Urothelium cell line (cell line): Measurements from ENCODE around the gene MAMLD1.

Experiments used
- DNase-seq: peaks from one replicate; pipeline ENCODE4 v3.0.0; 2011; ENCODE audit warnings: low spot score, mixed read lengths
- FAIRE-seq: peaks from 2 replicates; lab custom pipeline; 2011; peaks lifted over from hg19 to GRCh38; lab: Jason Lieb, UNC

MAMLD1 gene

DNA sequence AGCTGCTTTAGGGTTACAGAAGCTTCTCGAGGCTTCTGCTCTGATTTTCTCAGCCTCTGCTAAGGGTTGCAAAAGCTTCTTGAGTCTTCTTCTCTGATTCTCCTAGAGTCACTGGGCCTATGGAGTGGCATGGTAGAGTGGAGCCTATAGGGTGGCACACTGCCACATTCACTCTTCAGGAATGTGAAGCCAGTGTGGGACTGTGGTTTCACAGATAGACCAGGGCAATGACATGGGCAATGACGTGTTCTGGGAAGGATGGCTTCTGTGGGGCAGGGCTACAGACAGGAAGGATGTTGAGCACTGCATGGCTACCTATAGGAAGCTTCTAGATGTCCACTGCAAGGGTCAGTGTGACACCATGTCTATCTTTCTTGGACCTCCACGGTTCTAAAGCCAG lies 11.0 kb upstream of the MAMLD1 start:
- peak; percentile 40 for DNase-seq
- no peak for FAIRE-seq

DNA sequence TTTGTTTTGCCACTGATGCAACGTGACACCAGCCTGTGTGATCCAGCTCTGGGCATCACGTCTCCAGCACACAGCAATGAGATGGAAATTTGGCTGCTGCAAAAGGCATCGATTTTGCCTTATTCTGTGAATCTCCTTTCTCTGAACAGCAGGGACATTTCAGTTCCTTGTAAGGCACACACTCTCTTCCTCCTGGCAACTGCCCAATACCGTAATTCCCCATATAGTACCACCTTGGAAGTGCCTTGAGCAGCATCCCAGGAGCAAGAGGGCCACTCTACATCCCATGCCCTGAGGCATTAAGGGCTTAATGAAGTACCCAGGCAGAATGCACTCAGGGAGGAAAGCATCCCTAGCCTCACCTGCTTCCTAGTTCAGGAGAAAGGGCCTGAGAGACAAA lies 10.5 kb upstream of the MAMLD1 start:
- DNase-seq (no peak), FAIRE-seq (no peak)

DNA sequence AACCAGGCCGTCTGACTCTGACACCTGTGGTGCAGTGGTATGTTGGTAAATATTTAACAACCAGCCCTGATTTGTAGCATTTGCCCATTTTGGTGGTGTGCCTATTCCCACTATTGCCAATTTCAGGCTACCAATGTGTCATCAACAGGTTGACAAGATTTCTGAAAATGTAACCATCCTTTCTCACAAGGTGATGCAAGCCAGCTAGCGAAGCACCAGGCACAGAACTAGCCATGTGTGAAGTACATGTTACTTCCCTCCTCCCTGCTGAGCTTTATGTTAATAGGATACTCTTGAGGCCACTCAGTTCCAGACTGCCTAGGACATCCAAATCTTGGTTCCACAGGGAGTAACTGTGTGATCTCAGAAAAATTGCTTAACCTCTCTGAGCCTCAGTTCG lies 7.2 kb upstream of the MAMLD1 start:
- no peak for FAIRE-seq
- no peak for DNase-seq

DNA sequence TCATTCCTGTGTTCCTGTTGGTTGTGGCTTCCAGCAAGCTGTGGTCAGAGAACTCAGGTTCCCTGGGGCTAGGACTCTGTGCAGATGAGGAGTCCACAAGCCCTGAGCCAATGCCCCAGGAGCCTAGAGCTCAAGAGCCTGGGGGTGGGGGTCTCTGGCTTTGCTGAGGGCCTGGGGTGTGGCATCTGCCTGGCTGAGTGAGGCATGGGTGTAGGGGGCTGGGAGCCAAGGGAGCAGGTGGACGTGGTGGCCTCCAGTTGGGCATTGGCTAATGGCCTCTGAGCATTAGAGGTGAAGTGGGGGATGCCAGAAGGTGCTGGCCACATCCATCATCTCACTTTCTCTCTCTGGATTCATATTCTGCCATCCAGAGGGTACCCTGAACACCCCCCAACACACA lies 5.3 kb upstream of the MAMLD1 start:
- DNase-seq (no peak), FAIRE-seq (no peak)

DNA sequence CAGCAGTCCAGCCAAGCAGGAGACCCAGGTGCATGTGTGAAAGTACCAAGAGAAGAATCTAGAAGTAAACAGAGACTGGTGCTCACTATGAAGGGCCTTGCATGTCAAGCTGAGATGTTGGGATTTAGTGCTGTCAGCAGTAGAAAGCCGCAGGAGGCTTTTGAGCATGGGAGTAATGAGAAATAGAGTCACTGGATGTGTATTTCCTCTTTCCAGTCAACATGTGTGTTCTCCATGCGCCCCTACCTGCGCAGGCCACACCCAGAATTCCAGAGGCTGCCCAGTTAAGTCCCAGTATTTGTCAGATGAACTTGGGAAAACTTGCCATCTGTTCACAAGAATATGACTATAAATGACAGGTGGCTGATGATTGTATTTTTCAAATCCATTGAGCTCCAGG lies 4.5 kb upstream of the MAMLD1 start:
- no peak for DNase-seq
- no peak for FAIRE-seq

DNA sequence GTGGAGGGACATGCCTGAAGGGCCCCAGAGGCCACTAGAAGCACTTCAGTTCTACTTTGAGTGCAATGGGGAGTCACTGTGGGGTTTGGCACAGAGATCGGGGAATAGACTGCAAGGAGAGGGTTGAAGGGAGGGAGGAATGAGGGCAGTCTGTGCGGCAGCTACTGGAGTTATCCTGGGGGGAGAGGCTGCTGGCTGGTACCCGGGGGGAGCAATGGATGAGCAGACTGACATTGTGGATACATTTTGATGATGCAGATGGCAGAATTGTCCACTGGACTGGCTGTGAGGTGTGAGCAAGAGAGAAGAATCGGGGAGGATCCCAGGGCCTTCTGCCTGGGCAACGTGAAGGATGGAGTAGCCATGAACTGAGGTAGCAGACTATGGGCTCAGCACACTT lies 2.8 kb upstream of the MAMLD1 start:
- no peak for FAIRE-seq
- no peak for DNase-seq

DNA sequence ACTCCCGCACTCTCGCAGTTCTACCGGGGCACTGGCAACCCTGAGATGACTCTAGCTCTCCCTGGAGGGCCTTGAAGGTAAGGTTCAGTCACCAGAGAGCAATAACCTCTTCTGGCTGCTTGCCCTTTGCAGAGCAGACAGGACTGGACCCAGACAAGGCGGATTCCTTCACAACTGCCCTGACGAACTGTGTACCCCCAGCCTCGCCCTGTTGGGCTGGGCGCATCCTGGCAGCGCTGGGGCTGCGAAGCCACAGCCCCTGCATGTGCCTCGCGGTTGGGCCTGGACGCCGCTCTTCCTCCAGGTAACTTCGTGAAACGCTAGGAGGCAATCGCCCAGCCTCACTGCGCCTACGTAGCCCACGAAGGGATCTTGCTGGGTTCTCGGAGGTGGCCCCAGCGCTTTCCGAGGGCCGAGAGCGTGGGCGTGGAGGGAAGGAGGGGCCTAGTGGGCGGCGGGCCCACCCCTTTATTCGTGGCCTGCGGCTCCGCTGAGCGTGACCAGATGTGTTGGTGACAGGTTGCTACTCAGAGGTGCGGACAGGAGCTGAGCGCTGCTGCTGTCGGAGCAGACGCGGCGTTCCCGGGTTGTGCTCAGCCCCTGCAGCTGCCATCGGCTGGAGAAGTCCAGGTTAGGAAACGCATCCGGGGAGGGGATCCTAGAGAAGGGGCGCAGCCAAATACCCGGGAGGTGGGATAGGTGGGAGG lies 1.9 kb upstream of the MAMLD1 start:
- FAIRE-seq: no peak
- no peak for DNase-seq

DNA sequence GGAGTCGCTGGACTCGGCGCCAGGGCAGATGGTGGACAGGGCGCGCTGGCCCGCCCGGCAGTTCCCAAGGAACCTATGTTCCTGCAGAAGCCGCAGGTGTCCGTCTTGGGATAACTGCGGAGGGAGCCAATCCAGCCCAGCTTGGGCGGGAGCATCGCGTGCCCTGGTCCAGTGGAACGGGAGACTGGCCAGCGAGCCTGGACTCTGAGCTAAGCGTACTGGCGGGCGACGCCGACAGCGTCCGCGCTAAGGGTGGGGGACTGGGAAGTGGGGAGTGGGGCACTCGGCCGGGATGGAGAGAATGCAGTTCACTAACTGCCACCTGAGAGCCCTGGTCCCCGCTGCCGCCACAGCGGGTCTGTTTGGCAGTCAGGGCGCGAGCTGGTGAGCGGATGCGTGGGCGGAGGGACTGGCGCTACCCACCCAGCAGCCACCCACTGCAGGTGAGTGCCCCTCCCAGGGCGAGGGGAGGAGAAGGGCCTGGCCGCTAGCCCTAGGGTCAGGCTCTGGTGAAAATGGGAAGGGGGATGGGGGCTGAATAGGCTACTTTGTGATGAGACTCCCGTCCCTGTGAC lies 1.3 kb upstream of the MAMLD1 start:
- FAIRE-seq (no peak), DNase-seq (no peak)

DNA sequence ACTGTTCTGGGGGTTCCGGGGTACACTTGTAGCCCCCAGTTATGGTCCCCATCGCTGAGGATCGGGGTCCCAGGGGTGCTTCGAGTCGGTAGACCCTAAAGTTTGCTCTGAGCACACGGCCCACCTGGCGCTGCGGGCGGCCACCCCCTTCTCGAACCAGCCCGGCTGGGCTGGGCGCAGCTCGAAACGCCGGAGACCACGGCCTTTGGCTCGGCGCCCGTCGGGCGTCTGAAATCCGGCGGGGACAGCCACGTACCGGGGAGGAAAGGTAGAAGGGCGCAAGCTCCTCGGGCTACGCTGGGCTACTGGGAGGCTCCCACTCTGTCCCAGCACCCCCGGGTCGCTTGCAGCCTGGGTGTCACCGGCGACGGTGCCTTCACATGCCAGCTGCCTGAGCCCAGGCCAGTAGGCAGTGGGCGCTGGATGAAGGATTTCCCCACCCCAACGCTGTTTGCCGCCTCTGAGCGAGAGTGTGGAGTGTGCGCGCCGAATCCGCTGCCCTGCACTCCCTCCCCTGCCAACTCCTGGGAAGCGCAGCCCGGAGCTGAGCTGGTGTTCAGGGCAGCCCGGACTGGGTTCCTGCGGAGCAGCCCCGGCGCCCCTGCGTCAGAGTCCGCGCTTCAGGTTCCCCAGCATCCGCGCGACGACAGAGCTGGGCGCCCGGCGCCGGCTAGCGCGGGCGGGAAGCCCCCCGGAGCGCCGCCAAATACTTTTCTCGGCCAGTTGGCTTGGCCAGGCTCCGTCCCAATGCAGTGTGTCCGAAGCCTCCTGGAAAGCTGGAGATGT lies 637 bp downstream of the MAMLD1 start:
- FAIRE-seq (no peak), DNase-seq (no peak)

DNA sequence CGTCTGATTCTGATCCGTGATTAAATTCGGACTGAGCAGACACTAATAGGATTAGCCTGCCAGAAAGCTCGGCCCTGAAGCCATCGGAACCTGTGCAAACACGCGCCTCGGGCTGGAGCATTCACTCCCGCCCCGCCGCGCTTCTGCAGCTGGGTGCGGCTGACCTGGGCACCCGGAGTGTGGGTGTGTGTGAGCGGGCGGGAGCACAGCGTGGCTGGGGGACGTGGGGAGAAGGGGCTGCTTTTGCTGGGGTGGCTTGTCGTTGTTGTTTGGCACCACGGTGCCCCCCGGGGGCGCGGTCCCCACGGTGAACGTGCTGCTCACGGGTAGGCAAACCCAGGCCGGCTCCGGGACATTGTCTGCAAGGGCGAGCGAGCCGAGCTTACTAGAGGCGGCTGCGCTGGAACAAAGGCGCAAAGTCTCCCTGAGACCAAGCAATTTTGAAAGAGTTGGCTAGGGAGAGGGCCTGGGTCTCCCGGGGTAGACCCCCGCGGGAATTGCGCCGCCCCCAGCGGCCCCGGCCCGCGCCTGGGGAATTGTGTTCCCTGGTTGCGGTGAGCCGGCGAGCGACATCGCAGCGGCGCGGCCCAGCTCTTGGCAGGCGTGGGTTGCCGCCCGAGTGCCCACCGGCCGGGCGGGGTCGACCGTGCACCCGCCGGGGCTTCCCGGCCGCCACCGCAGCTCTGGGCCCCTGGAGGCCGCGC lies 1.4 kb downstream of the MAMLD1 start:
- DNase-seq: no peak
- FAIRE-seq: no peak

DNA sequence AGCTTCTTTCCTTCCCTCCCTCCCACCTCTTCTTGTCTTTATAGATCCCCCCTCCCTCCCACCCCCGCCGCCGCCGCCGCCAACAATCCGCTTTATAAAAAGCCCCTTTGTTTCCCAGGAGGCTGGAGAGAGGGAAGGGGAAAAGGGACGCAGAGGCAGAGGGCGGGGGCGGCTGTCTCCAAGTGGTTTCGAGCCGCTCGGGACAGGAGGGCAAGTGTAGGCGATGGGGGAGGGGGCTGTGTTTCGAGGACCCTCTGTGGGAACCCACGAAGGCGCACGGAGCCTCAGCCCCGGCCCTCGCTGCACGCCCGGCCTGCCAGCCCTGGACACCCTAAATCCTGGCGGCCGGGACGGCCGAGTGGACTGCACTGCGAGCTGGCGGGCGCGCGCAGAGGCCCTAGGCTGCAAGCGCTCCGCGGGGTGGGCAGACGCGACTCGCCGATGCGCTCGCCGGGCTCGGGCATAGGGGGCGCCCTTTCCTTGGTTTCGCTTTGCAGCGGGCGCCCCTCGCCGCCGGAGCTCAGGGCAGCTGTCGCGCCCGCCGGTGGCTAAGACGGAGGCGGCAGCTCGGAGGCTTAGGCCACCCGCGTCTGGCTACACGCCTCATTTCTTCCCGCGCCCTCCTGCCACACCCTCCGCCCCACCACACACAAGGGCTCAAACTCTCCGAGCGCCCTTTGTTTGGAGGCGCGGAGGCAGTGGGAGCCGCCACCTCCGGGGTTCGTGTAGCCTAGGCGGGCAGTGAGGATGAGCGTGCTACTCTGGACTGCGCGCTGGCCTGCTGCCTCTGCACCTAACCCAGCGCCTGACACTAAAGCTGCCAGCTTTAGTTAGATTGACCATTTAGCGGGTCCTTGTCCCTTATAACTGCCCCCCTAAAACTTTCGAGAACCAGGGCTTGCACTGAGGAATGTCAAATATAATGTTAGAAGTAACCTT lies 2.2 kb downstream of the MAMLD1 start:
- peak; percentile 29 for DNase-seq
- FAIRE-seq: no peak

DNA sequence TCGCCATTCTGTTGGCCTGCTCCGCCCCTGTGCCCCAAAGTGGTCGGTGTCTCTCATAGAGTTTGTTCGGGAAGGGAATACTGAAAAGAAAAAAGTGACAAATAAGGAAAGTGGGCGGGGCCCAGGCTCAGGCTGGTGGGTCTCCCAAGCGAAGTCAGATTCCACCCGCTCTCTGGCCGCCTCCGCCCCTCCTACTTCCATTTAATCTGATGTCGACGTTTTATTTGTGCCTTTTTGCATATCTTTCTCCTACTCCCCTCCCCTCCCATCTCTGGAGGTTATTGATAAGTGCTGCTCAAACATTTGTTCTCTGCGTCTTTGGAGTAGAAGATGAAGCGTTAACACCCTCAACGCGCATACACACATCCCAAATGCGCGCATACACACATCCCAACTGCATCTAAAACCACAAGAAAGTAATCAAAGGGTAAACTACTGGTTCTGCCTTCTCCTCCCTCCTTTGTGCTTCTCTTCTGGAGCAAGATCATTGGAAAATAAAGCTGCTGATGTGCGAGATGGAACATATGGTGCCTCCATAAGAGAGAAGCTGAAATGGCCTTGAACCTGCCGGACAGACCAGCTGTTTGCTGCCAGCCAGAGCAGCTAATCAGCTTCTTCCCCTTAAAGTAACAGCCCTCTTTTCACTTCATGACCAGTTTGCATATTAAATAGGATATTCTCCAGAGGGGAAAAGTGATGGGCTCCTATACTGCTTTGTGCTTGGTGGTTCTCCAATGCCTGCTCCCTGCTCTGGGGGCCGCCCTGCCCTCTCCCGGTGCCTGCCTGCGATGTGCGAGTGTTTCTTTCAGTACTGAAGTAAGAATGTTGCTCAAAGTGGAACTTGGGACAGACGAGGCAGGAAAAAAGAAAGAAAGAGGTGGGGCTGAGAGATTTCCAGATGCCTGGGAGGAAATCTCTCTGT lies 3.1 kb downstream of the MAMLD1 start:
- DNase-seq (no peak), FAIRE-seq (no peak)

DNA sequence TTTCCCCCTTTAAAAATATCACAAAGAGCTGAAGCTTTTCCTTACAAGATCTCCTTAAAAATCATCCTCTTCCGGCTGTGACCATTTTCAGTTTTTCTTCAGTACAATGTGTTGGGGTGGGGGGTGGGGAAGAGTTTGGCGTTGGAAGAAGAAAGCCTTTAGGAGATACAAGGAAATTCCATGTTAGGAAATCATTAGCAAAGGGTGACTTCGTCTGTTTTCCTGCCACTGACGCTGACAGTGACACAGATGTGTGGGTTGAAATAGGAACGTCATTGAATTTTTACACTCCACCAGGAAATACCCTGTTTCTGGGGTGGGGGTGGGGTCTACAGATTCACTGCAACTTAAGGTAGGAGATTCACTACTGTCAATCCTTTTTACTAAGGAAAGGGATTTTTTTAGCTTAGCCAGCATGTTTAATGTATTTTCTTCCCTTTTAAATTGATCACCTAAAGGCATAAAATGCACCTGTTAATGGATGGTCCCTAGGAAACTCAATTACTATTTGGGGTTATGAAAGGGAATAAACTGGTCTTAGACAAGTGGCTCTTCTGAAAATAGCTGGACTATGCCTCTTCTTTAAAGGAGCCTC lies 3.9 kb downstream of the MAMLD1 start:
- DNase-seq: no peak
- no peak for FAIRE-seq

DNA sequence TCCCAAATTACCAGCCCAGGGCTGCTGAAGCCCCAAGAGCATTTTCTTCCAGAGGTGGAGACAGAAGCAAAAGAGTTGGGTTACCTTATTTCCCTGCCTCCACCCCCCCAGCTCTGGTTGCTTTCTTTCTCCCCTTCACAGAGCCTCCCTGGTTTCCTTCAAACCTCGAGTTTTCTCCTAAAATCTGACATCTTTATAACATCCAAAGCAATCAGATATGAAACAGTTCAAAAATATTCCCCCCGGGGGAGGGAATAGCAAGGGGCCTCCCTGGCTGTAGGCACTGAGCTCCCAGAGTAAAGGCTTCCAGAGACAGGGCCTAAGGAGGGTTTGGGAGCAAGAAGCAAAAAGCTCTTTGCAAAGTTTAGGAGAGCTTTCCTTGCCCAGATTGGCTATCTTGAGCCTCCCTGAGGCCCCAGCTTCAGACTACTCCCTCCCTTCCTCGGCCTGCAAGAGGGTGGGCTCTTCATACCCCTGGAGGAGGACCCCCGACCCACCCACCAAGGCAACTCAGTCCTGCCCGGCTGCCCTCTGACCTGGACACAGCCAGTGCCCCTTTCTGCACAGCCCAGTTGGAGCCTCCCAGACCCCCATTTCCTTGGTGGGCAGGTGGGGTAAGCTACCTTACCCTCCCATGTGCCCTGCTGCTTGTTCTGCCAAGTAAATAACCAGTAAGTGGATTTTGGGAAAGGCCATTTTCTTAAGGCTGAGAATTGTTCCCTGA lies 7.6 kb downstream of the MAMLD1 start:
- no peak for DNase-seq
- FAIRE-seq: no peak

DNA sequence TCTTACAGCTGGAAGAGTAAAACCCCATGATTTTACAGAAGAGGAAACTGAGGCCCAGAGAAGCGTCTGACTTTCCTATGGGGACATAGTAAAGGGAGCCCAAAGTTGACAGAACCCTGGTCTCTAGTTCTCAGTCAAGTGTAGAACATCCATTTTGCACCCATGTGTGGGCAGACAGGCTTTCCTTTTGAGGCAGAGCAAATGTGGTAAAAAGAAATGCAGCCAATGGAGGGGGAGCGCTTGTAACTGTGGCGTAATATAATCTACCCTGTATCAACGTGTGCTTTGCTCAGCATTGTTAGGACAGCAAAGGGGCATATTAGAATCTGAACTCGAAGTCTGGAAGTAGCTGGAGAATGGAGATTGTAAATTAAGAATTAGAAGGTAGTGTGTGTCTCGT lies 8.8 kb downstream of the MAMLD1 start:
- DNase-seq (no peak), FAIRE-seq (no peak)

DNA sequence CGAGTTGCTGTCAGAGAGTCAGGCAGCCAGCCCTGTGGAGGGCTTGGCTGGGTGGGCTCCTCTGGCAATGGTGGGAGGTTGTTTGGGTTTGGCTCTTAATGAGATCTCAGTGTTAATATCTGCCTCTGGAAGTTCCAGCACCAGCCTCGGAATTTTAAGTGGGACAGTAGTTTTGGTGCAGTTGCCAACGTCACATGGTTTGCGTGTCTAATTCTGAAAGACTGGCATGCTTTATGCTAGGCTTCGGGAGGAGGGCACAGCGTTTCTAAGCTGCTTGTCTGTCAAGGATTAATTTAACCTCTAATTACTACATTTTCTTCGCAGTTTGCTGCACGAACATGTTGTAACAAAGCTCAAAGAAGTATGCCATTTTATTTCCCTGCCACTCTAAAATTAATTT lies 9.2 kb downstream of the MAMLD1 start:
- FAIRE-seq: no peak
- no peak for DNase-seq

DNA sequence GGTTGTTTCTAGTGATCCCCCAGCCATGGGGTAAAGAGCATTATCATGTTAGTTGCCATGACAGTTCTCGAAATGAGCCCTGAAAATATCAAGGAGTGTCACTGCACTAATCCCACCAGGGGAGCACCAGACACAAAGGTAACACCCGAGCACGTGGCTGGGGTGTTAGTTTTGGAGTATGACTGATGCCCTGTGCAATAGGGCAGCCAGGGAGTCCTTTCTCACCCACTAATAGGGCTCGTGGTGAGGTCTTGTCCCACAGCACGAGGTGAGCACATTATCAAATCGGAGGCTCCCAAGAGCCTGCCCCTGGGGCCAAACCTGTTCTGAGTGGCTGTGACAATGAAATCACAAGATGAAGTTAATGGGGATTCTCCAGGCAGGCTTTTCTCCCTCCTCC lies 9.6 kb downstream of the MAMLD1 start:
- FAIRE-seq: no peak
- no peak for DNase-seq

DNA sequence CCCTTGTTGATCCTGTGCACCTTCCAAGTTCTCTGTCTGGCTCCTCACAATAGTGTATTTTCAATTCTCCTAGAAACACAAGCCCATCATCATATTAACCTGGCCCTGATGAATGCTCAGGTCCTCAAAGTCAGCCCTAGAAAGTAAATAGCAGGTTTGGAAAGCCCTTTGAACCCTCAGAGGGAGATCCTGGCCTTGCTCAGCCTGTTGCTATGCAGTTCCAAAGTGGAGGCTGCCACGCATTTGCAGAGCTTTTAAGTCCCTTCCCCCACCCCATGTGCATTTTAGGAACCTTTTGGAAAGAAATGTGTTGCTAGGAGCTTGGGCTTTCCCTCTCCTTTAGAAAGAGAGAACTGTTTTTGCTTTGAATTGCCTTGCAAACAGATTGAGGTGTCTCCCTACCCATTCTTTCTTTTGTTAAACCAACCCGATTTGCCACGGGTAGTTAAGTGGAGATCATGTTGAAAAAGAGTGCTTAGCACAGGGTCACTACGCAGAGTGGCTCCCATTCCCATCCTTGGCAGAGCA lies 12.2 kb downstream of the MAMLD1 start:
- FAIRE-seq: no peak
- no peak for DNase-seq
